Upper lobe of right lung (tissue), 1 donor: ENCODE results near the gene HDAC10. TPM values are rescaled to one million over a fixed set of nuclear protein-coding genes. Genes with fewer than 3 reads are reported as not detected.

ENCODE experiments used
- ATAC-seq: fragments of 200-7000 bp; cut with Tn5 transposase; one replicate; pipeline ENCODE4 v1.9.1; 2020; ENCODE audit warnings: mild to moderate bottlenecking, moderate library complexity
- DNase-seq: peaks from one replicate; pipeline ENCODE4 v3.0.0-alpha.2; 2020
- H3K27ac ChIP-seq: fragments of 200-600 bp; one replicate; pipeline ENCODE4 v1.8.0; 2022
- H3K27me3 ChIP-seq: fragments of 200-600 bp; one replicate; pipeline ENCODE4 v1.8.0; 2022; ENCODE audit warnings: mild to moderate bottlenecking
- H3K36me3 ChIP-seq: fragments of 200-600 bp; one replicate; pipeline ENCODE4 v1.8.0; 2022
- H3K4me1 ChIP-seq: fragments of 200-600 bp; one replicate; pipeline ENCODE4 v1.8.0; 2022
- H3K4me3 ChIP-seq: fragments of 200-600 bp; one replicate; pipeline ENCODE4 v1.8.0; 2022; ENCODE audit warnings: mild to moderate bottlenecking
- H3K9me3 ChIP-seq: fragments of 200-600 bp; one replicate; pipeline ENCODE4 v1.8.0; 2022
- intact Hi-C: fragments of 100-400 bp; cut with DNase I; formaldehyde crosslinking; loops from one replicate; pipeline ENCODE4 v1.11.0; 2022
- total RNA-seq: library from RNA; stranded (reverse); fragmentation: NEBNext Ultra II Directional; extraction: Animal tissue kit (Norgen Biotek cat#: 25700); gene quantifications from one replicate; pipeline ENCODE4 v1.2.1, GENCODE V29; 2021
- TF ChIP-seq, protein P1 (sequence below): fragments of 200-600 bp; IDR thresholded peaks from one replicate; pipeline ENCODE4 v1.8.0; 2022; ENCODE audit warnings: antibody characterized with exemption
- donor health status: DM: no; HTN: yes; CAD: no; lungs with severe emphysema.

The HDAC10 gene
- total RNA-seq, 1 donor from 2014 or later = 48.9 TPM

DNA sequence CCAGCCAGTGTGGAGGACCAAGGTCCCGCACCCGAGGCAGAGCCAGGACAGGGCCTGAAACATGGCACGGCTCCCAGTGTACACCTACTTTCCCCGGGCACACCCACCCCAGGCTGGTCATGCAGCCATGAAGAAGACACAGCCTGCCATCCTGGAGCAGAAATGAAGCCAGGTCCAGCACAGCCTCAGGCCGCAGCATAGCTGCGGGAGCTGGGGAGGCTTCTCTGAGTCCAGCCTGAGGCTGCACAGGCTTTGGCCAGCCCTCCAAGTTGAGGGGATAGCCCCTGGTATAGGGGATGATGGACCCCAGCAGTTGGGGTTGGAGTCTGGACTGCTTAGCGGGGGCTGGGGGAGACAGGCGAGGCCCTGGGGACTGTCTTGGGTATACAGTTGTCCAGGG lies 2.9 kb upstream of the HDAC10 start:
- no peaks in the 10 kb centered on the region for H3K9me3 ChIP-seq
- no peak for ATAC-seq
- peaks cover 11% of the 10 kb centered on the region for H3K4me1 ChIP-seq
- TF ChIP-seq, protein P1, sequence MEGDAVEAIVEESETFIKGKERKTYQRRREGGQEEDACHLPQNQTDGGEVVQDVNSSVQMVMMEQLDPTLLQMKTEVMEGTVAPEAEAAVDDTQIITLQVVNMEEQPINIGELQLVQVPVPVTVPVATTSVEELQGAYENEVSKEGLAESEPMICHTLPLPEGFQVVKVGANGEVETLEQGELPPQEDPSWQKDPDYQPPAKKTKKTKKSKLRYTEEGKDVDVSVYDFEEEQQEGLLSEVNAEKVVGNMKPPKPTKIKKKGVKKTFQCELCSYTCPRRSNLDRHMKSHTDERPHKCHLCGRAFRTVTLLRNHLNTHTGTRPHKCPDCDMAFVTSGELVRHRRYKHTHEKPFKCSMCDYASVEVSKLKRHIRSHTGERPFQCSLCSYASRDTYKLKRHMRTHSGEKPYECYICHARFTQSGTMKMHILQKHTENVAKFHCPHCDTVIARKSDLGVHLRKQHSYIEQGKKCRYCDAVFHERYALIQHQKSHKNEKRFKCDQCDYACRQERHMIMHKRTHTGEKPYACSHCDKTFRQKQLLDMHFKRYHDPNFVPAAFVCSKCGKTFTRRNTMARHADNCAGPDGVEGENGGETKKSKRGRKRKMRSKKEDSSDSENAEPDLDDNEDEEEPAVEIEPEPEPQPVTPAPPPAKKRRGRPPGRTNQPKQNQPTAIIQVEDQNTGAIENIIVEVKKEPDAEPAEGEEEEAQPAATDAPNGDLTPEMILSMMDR = no peak
- no peak overlapping the region for H3K4me3 ChIP-seq
- intact Hi-C loops = no loop called here
- no peak for DNase-seq
- no peak overlapping the region for H3K27ac ChIP-seq
- H3K27me3 ChIP-seq = no peaks in the 10 kb centered on the region
- H3K36me3 ChIP-seq = no peaks in the 10 kb centered on the region

DNA sequence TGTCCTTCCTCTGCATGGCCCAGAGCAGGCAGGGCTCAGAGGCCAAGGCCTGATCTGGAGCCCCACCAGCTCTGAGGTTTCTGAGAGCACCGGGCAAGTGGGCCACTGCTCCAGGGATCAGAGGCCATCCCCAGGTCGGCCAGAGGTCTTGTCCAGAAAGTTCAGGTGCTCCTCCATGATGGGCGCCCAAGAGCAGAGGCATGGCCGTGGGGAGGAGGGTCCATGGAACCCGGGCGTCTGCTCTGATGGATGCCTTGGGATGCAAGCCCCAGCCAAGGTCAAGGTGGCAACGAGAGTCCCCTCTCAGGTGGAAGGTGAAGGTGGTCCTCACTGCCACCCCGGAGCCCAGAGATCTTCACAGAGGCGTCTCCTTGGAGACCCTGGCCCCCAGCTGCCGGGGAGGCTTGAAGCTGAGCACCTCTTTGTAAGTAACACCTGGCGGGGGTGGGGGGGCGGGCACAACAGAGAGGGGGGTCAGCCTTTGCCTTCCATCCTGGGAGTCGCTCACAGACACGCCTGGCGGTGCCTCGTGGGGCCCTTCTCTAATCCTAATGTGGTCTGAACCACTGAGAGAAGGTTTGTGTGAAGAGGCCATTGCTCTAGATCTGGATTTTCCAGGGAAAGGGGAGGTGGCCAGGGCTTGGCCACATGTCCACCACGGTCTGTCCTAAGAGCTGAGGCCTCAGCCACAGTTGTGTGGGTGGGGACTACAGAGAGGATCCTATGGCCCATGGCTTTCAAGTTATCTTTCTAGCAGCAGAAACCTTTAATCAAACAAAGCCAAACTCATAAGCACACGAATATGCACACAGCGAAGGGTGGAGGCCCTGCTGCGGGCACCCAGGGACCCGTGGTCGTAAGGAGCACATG lies 2.2 kb upstream of the HDAC10 start:
- H3K36me3 ChIP-seq = no peaks in the 10 kb centered on the region
- no peaks in the 10 kb centered on the region for H3K9me3 ChIP-seq
- no peak overlapping the region for H3K27ac ChIP-seq
- H3K4me1 ChIP-seq = peaks cover 11% of the 10 kb centered on the region
- ATAC-seq (no peak), DNase-seq (no peak)
- TF ChIP-seq, protein P1 = no peak
- no peak overlapping the region for H3K4me3 ChIP-seq
- no peaks in the 10 kb centered on the region for H3K27me3 ChIP-seq
- intact Hi-C loops = no loop called here

DNA sequence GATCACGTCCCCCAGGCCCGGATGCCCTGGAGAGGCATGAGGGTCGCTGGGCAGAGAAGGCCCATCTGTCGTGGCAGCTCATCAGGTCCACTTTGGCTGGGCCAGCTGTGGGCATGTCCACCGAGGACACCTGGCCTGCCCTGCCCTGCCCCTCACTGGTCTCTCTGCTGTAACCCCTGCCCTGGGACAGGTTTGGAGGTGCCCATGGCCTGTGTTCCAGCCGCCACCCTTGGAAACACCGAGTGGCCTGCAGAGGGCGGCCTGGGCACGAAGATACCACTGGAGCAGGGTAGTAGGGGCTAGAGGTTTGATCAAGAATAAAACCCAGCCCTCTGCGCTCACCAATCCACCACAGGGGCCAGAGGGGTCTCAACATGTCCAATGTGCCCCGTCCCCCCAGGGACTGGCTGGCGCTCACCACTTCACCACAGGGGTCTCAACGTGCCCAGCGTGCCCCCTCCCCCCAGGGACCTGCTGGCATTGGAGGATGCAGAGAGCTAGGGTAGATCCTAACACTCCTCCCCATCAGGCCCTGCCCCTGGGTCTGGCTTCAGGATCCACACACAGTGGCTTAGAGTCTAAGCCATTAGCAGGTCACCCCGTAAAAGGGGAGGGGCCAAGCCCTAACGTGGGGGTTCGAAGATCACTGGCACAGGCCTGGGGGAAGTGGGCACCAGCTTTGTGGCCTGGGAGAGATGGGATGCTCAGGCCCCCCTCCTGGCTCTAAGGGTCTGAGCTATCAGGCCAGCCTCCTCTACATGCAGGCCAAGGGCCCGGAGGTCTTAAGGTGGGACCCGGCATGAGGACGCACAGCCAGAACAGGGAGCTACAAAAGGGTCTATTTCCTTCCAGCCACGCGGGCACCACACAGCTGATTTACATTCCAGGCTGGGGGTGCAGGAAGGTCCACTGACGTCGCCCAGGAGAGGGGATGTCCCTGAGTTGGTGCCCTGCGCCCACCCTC lies 1.3 kb upstream of the HDAC10 start:
- H3K4me1 ChIP-seq = peaks cover 11% of the 10 kb centered on the region
- TF ChIP-seq, protein P1 = peak; percentile 72
- peaks cover 7% of the 10 kb centered on the region for H3K36me3 ChIP-seq
- H3K4me3 ChIP-seq = peak overlapping the region; percentile 89
- ATAC-seq = peak; percentile 74
- DNase-seq = peak; percentile 90
- H3K9me3 ChIP-seq = no peaks in the 10 kb centered on the region
- peak overlapping the region; percentile 75 for H3K27ac ChIP-seq
- no peaks in the 10 kb centered on the region for H3K27me3 ChIP-seq
- intact Hi-C loops = no loop called here

DNA sequence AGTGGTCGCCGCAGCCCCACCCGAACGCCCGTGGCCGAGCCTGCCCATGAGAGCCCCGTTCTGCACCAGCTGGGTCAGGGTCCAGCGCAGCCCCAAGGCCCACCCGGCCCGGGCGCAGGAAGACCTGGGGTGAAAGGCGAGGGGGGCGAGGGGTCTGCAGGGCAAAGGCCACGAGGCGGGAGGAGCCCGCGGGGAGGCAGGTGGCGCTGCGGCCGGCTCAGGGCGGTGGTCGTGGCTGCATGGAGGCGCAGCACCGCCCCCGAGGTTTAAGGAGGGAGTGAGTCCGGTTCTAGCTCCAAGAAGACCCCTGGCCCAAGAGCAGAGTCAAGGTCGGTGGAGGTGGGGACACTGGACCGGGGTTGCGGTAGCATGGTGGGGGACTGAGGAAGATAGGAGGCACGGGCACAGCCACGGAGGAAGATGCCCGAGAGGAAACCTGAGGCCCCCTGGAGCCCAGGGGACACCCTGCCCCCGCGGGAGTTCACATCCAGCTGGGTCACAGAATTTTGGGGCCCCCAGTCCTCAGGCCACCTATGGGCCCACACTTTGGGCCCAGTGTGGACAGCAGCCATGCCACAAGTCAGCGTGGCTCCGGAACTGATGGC lies 514 bp upstream of the HDAC10 start:
- ATAC-seq (peak; percentile 1), DNase-seq (no peak)
- Histone ChIP-seq H3K27ac (peak overlapping the region; percentile 75), H3K4me3 (peak overlapping the region; percentile 89), H3K4me1 (peaks cover 11% of the 10 kb centered on the region), H3K9me3 (no peaks in the 10 kb centered on the region), H3K27me3 (no peaks in the 10 kb centered on the region), H3K36me3 (peaks cover 14% of the 10 kb centered on the region)
- intact Hi-C loops = no loop called here
- TF ChIP-seq, protein P1 = no peak

DNA sequence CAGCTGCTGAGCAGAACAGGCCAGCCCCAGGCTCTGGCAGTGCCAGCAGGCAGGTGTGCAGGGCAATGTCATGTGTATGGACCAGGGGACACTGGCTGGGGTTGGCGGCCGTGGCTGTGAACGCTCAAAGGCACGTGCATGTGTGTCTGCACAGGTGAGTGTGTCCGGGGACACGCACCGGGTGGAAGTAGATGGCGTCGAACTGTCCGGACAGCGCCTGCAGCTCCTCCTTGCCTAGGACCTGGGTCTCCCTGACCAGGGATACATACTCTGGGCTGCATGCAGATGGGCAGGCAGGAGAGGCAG lies 863 bp downstream of the HDAC10 start:
- ATAC-seq (no peak), DNase-seq (no peak)
- H3K4me1 ChIP-seq = peaks cover 21% of the 10 kb centered on the region
- H3K36me3 ChIP-seq = peaks cover 22% of the 10 kb centered on the region
- no peaks in the 10 kb centered on the region for H3K9me3 ChIP-seq
- intact Hi-C loops = no loop called here
- no peaks in the 10 kb centered on the region for H3K27me3 ChIP-seq
- peak overlapping the region; percentile 80 for H3K27ac ChIP-seq
- TF ChIP-seq, protein P1 = no peak
- H3K4me3 ChIP-seq = peak overlapping the region; percentile 89
